ENCODE measurements around the gene PDE8B.
A peak's percentile ranks its signal among the peaks of the same experiment; 100 is the strongest.
"Not testable (repeated sequence)": the region's sequence is repeated elsewhere in the genome, so short reads cannot be mapped to it uniquely, and the experiment has no call there.

PDE8B gene

DNA sequence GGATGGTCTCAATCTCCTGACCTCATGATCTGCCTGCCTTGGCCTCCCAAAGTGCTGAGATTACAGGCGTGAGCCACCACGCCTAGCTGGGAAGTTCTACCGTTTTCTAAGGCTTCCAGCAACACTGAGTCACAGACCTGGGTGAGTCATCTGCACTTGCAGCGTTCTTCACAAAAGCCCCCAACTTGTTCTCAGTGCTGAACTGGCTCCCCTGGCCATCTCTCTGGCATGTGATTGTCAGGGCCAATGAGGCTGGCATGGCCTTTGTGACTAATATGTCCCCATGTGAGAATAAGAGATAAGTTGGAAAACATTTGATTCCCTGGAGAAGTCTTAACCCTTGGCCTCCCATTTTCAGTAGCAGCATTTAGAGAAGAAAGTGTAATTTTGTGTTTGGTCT lies 157.3 kb downstream of the PDE8B start:
- no peak for DNase-seq

DNA sequence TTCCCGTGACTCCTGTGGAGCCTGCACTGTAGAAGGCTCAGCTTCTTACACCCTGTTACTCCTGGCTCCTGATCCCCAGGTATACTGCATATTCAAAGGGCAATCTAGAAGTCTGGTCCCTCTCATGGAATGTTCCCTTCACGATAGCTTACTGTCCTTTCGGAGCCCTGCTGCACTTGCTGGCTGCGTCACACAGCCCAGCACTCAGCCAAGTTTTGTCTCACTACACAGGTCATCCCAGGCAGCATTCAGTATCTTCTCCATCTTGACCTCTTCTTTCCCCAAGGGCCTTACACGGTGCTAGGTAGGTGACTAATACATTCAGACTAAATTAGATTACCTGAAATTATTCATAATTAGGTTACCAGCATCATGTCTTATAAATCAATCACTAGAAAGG lies 157.9 kb downstream of the PDE8B start:
- DNase-seq = no peak

DNA sequence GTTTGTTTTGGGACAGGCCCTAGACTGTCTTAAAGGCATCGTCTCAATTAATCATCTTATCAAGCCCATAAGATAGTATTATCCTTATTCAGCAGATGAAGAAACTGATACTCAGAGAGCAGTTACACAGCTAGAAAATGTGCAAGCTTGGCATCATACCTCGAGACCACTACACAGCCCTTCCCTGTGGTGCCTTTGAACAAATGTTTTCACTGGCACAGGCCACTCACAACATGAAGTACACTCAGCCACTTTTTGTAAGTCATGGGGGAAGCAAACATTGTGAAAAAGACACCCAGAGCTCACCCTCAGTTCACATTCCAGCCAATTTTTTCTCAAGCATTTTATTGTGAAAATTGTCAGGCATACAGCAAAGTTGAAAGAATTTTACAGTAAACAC lies 159.1 kb downstream of the PDE8B start:
- no peak for DNase-seq

DNA sequence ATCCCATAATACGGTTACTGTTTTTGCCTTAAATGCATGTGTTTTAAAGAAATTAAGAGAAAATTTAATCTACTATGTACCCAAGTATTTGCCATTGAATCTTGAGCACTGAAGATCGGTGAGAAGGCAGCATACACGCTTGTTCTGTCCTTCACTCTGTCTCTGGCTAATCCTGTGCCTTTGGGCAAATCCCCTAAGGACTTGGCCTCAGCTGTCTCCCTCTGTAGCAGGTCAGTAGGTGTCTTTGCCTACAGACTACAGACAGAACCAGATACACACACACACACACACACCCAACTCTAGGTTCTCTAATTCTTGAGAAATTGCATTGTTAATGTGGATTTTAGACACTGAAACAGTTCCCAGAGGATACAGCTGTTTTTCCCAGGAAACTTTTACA lies 164.2 kb downstream of the PDE8B start:
- DNase-seq = no peak

DNA sequence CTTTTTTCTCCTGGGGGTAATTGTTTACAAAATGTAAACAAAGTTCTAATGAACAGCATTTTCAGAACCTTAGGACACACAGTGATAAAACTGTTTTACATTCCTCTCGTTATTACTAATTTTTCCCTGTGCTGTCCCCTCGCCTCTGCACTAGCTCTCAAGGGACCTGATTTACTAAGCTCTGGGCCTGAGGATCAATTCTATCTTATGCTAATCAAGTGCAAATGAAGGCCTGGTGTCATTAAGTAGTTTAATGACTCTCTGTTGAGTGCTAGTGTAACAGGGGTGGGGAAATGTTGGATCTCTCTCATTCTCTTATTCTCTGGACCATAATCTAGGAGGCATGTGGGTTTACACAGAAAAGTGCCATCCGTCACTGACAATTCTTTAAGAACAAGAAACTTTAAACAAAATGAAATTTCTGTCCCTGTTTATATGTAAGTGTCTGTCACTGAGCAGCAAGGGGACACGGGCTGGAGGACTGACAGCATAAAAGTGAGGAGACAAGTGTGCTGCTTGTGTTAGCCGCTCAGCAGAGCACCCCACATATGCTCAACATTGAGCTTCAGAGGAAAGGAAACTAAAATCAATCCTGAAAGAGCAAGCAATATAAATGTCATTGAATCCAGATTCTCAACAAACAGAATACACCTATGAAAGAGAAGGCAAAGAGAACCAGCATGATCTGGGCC lies 166.3 kb downstream of the PDE8B start:
- DNase-seq = no peak

DNA sequence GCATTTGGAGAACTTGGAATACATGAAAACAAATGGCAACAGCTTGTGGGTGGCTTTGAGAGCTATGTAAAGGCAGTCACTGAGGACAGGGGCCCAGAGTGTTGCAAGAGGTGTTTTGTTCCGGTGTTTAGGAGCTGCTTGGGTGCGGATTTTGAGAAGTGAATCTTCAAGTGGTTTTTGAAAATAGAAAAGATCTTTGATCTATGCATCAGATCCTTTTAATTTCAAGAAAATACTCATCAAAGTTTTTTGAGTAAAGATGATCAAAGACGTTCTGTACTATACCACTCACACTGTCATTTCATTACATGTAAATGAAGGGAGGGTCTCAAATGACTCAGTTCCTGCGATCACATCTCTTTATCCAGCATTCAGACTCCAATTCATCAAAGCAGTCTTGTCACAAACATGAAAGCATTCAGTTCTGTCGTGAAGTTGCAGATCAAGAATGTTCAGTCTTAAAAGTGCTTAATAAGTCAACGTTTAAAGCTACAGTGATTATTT lies 169.1 kb downstream of the PDE8B start:
- DNase-seq = no peak

DNA sequence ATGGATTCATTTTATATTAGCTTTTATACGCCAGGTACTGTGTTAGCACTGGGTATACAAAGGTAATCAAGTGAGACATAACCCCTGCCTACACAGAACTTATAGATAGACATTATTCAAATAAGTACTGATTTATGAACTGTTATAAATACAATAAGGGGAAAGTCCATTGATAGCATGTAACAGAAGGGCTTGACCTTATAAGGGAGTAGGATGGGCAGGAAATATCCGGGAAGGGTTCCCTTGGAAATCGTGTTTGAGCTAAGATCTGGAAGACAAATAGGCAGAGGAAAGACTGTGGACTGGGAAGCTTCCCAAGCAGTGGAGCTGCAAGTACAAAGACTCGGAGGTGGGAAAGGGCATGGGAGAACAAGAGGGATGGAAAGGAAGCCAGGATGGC lies 170.2 kb downstream of the PDE8B start:
- no peak for DNase-seq

DNA sequence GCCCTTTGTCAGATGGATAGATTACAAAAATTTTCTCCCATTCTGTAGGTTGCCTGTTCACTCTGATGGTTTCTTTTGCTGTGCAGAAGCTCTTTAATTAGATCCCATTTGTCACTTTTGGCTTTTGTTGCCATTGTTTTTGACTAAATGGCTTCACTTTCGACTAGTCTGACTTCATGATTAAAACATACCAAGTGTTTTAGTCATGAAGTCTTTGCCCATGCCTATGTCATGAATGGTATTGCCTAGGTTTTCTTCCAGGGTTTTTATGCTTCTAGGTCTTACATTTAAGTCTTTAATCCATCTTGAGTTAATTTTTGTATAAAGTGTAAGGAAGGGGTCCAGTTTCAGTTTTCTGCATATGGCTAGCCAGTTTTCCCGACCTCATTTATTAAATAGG lies 172.9 kb downstream of the PDE8B start:
- DNase-seq = not testable (repeated sequence)

DNA sequence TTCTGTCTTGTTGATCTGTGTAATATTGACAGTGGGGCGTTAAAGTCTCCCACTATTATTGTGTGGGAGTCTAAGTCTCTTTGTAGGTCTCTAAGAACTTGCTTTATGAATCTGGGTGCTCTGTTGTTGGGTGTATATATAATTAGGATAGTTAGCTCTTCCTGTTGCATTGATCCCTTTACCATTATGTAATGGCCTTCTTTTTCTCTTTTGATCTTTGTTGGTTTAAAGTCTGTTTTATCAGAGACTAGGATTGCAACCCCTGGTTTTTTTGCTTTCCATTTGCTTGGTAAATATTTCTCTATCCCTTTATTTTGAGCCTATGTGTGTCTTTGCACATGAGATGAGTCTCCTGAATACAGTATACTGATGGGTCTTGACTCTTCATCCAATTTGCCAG lies 175.9 kb downstream of the PDE8B start:
- not testable (repeated sequence) for DNase-seq

DNA sequence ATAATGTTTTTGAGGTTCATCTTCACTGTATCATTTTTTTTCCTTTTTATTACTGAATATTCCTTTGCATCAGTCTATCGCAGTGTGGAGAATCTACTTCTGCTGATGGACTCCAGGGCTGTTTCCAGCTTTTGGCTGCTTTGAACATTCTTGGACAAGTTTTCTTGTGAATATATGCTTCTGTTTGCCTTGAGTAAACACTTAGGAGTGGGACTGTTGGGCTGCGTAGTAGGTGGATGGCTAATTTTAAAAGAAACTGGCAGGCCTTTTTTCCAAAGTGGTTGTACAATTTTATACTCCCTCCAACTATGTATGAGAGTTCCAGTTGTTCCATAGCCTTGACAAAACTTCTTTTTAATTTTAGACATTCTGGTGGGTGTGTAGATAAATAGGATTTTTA lies 179.3 kb downstream of the PDE8B start:
- DNase-seq = no peak

DNA sequence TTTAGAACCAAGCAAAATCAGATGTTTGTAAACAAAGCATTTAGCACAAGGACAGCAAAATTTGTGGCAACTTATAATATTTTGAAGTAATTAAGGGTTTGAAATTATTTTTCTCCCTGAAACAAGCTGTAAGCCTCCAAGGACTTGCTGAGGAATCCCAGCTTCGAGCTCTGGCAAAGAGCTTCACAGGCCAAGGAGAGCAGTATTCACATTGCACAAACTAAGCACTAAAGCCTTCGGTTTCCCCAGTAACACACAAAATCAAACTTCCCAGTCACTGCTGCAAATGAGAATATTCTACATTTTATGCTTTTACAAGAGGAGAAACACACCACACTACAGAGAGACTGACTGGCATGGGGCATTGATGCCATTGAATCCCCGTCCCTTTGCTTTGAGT lies 179.7 kb downstream of the PDE8B start:
- DNase-seq = no peak

DNA sequence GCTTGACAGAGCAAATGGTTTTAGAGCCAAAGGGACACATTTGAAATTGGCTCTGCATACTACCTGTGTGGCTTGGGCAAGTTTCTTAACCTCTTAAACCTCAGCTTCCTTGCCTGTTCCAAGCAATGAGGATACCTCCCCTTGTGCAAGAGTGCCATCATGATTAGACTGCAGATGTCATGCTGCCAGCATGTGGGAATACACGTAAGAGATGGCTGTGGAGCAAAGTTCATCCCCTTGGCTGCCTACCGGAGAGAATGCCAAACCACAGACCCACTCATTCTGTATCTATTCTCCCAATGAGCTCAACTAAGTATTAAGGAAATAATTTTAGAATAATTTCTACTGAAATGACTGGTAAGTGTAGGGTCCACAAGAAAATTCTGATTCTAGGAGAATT lies 180.3 kb downstream of the PDE8B start:
- DNase-seq = no peak

DNA sequence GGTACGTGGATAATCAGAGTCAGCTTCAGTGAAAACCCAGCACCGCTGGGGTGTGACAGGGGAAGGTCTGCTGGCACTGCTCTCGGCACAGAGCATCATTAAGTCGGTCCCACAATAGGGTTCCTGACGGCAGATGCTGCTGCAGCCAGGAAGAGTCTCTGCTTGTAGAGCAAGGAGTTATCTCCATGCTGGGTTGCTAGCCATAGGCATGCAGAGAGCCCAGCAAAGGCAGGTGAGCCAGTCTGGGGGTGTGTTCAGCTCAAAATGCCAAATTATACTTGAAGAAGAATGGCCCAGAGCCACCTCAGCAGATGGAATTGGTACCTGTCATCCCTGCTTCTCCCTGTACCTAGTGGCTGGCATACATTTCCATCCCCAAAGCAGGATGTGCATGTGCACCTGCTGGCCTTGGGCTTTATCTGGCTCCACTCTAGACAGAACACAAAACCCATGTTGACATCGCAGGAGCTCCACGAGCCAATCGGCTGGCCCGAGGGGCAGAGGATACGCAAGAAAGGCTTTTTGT lies 180.8 kb downstream of the PDE8B start:
- DNase-seq = no peak

DNA sequence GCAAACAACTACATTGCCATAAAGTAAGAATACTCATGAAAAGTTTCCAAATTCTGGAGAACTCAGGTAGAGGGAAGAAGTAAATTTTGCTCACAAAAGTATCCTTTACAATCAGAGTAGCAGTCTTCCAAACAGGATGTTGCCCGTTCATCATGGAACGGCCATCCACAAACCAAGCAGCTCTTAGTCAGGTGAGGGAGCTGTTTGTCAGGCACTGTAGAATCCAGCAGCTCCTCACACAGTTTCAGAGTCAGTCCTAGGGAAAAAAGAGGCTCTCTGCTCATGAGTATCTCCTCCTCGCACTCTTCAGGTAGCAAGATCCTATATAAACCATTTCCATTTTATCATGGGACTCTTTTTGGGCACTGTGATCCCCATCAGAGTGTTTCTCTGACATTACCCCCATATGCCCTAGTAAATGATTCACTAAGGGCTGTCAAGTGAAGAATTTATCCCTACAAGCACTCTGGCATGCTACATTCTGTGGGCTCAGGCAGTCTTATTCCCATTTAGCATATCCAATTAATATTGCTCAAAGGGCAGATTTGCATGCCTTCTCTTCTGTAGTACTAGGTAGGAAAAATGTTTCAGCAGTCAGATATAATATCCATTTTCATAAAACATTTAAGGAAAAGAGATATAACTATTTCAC lies 183.7 kb downstream of the PDE8B start:
- DNase-seq = no peak

DNA sequence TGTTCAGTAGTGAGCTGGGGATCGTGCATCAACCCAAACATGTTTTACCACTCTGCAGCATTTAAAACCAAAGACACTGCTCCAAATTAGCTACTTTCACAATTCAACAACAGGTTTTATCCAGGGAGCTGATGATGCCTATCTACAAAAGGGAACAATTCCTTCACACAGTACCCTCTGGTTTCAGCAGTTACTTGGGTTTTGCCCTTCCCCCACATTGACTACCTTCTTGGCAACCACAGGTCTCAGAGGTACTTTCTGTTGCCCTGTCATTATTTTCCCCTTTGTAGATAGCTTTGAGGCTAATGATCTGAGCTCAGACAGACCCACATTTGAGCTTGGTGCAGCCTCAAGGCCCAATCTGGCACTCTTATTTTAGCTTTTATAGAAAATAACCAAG lies 185.5 kb downstream of the PDE8B start:
- DNase-seq = peak; percentile 67

DNA sequence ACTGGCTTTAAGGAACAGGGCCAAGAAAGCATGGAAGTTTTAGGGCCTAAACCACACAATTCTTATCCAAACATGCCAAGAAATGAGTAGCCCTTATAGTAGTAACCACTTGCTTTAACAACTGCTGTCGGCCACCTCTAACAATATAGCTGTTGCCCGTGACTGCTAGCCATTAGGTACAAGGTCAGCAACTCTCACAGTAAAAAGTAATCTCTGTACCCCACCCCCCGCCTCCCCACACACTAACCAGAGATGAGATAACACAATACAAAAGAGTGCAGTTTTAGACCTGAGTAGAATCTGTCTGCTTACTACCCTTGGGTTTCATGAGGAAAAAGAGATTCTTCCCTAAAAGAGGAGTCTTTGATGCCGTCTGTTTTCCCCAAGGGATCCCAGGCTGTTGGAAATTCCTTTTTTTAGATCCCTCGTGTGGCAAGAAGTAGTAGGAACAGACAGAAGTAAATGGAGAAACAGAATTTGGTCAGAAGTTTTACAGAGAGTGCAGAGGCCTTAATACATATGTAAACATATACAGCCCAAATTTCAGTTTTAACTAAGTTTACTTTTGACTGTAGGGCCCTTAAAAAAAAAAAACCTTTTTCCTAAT lies 187.3 kb downstream of the PDE8B start:
- DNase-seq = no peak

DNA sequence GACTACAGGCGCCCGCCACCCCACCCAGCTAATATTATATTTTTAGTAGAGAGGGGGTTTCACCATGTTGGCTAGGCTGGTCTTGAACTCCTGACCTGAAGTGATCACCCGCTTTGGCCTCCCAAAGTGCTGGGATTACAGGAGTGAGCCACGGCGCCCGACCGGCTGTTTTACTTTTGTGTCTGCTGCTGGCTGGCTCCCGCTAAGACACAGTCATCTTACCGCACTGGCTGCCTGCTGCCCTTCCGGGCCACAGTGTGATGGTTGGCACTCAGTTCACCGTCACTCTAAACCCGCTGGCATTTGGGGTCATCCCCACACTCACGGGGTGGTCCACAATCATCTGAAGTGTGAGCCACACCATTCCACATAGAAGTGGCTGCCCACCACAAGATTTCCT lies 188.0 kb downstream of the PDE8B start:
- no peak for DNase-seq

DNA sequence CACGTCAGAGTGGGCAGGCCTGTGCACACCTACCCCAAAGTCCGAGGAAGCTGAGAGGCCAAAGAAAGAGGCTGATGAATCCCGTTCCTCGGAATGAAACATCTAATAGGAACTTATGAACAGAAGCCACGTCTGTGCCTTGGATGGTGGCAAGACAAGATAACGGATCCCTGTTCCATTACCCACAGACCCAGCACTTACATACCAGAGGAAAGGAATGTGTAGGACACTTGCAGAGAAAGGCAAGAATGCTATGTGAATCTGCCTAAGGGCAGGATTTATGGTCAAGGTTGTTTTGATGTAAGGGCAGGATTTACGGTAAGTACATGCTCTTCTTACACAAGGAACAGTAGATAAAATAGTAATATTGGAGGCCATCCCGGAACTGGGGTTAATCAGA lies 188.4 kb downstream of the PDE8B start:
- DNase-seq = no peak

DNA sequence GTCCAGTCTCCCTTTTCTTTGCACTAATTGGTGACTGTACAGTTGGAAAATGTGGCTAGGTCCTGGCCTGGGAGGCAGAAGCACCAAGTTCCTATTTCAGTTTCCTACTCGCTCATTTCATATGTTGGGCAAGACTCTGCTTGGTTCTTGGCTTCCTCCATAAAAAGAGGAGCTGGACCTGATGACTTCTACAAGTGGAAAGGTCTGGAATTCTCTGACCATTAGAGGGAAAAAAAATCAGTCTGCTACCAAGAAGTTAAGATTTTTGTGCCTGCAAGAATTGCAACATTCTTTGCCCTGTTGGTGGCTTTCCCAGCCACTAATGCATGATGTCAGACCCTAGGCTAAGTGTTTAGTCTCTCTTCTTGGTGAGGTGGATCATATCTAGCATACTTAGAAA lies 190.2 kb downstream of the PDE8B start:
- no peak for DNase-seq

DNA sequence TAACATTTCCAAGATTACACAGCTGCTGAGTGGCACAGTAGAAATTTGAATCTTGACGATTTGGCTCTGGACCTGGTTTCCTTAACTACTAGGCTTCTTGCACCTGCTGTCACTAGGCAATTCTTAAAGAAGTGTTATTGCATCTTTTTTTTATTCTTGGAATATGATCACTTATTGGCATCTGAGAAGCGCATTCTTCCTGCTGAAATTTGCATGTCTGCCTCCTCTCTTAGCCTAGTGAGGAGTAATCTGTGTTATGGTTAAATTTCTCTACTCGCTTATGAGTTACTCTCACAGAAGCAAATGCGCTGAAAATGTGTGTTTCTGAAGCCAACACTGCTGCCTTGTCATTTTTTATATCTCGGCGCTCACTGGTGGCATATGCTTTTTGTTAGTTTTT lies 192.3 kb downstream of the PDE8B start:
- peak; percentile 1 for DNase-seq

DNA sequence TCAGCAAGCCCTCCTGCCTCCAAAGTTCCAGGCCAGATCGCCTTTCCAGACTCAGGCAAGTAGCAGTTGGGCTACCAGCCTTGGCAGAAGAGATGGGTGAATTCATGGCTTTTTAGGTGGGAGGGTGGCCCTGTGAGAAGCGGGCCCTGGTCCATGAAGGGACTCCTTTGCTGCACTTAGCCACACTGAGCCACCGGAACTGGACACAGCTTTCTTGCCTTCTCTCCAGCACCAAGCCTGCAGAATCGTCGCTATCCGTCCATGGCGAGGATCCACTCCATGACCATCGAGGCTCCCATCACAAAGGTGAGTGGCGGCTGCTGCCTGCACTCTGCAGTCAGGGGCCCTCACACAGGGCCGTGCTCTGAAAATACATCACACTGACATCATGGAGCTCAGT lies 196.7 kb downstream of the PDE8B start:
- no peak for DNase-seq

DNA sequence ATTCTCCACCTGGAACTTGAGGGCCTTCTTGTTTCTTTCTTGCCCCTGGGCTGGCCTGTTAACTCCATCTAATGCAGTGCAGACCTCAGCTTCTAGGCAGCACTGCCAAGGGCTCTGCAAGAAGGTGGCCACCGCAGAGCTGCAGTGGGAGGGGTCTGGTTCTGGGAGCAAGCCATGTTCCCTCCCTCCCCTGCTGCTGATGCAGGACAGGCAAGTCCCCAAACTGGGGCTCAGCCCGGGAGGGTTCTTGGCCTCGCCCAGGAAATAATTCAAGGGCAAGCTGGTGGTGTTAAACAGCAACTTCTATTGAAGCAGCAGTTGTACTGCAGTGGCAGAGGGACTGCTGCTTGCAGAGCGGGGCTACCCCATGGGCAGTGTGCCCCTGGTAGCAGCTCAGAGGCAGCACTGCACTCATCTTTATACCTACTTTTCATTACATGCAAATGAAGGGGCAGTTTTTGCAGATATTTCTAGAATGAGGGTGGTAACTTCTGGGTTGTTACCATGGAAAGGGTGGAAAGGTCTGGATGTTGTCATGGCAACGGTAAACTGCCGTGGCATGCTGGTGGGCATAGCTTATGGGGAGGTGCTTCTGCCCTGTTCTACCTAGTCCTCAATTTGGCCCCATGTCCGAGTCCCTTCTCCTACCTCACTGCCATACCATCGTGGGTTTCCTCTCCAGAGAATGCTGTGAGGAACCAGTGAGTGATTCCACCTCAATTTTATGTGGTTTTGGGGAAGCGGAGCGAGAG lies 199.6 kb downstream of the PDE8B start:
- no peak for DNase-seq

DNA sequence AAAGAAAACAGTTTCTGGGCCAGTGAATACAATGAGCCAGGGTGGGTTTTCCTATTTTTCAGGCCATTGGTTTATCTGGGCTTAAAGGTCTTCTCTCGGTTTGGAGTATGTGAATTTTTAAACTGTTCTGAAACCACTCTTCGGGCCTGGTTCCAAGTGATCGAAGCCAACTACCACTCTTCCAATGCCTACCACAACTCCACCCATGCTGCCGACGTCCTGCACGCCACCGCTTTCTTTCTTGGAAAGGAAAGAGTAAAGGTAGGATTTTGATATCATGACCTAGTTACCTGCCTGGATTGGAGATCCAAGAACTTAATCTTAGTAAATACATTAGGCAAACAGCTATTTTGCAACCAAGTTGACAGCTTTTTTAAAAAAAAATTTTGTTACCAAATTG lies 202.6 kb downstream of the PDE8B start:
- no peak for DNase-seq

All from NCI-H2171 treated with DMSO at 0.1 percent for 48 hours (cell line).